Measurements from ENCODE around the gene ZNF268. TPM values are rescaled to one million over a fixed set of nuclear protein-coding genes. Genes with fewer than 3 reads are reported as not detected.

The ZNF268 gene
- total RNA-seq, 1 experiment from 2014 or later = 25.3 TPM

- Mint-ChIP-seq H3K4me3 (no peak overlapping the region), H3K27me3 (ENCODE audit: low read depth) (peaks cover 25% of the 10 kb centered on the region), H3K4me1 (no peaks in the 10 kb centered on the region), H3K36me3 (peaks cover 49% of the 10 kb centered on the region), H3K27ac (no peak overlapping the region), H3K9me3 (peaks cover 61% of the 10 kb centered on the region)
- POLR2A ChIA-PET = no interaction called here
- TF ChIP-seq ZNF396 (CRISPR knock-in tag; IDR thresholded peaks at IDR 0.05; ENCODE audit: borderline replicate concordance) = no peak
- TF ChIP-seq MAX (CRISPR knock-in tag; IDR thresholded peaks at IDR 0.05) = no peak
- no peak for TF ChIP-seq AR (CRISPR knock-in tag; IDR thresholded peaks at IDR 0.05)
- TF ChIP-seq ESRRA (CRISPR knock-in tag; IDR thresholded peaks at IDR 0.05; ENCODE audit: borderline replicate concordance) = no peak
- TF ChIP-seq NFYB (CRISPR knock-in tag; conservative IDR thresholded peaks at IDR 0.05; ENCODE audit: low read depth) = no peak
- no peak for TF ChIP-seq ZBTB43 (CRISPR knock-in tag; IDR thresholded peaks at IDR 0.05)
- TF ChIP-seq ZNF317 (CRISPR knock-in tag; IDR thresholded peaks at IDR 0.05; ENCODE audit: borderline replicate concordance, low read depth) = no peak
- TF ChIP-seq ATF6 (CRISPR knock-in tag; IDR thresholded peaks at IDR 0.05) = no peak
- no peak for TF ChIP-seq ZNF512 (CRISPR knock-in tag; IDR thresholded peaks at IDR 0.05; ENCODE audit: borderline replicate concordance)
- no peak for TF ChIP-seq EMX1 (CRISPR knock-in tag; IDR thresholded peaks at IDR 0.05)
- no peak for TF ChIP-seq NR1H2 (CRISPR knock-in tag; IDR thresholded peaks at IDR 0.05)
- no peak for TF ChIP-seq ZNF263 (CRISPR knock-in tag; IDR thresholded peaks at IDR 0.05; ENCODE audit: low read depth)
- no peak for TF ChIP-seq NR3C1 (CRISPR knock-in tag; conservative IDR thresholded peaks at IDR 0.05; ENCODE audit: low read depth)
- TF ChIP-seq PREB (CRISPR knock-in tag; IDR thresholded peaks at IDR 0.05; ENCODE audit: borderline replicate concordance) = no peak
- ATAC-seq (no peak), DNase-seq (ENCODE audit: low spot score) (no peak)
- CTCF ChIA-PET = no interaction called here
These were observed 35.9 kb downstream of the ZNF268 start for GRCh38 chr12:133217219-133217618.

GRCh38 chr12:133220521-133220920 is 39.2 kb downstream of the ZNF268 start:
- Mint-ChIP-seq H3K27me3 (ENCODE audit: low read depth) (peaks cover 24% of the 10 kb centered on the region), H3K9me3 (peaks cover 61% of the 10 kb centered on the region), H3K36me3 (peaks cover 53% of the 10 kb centered on the region), H3K27ac (no peak overlapping the region), H3K4me1 (no peaks in the 10 kb centered on the region), H3K4me3 (no peak overlapping the region)
- ATAC-seq = no peak
- POLR2A ChIA-PET = no interaction called here
- CTCF ChIA-PET = no interaction called here
- TF ChIP-seq CREB1 (CRISPR knock-in tag; IDR thresholded peaks at IDR 0.05) = no peak
- no peak for TF ChIP-seq ZNF423 (CRISPR knock-in tag; IDR thresholded peaks at IDR 0.05)
- TF ChIP-seq PRRX2 (CRISPR knock-in tag; IDR thresholded peaks at IDR 0.05) = no peak
- no peak for TF ChIP-seq ZNF425 (CRISPR knock-in tag; conservative IDR thresholded peaks at IDR 0.05)
- no peak for TF ChIP-seq TEAD4 (CRISPR knock-in tag; IDR thresholded peaks at IDR 0.05)
- TF ChIP-seq GRHL2 (CRISPR knock-in tag; IDR thresholded peaks at IDR 0.05; ENCODE audit: insufficient replicate concordance, severe bottlenecking) = no peak
- no peak for TF ChIP-seq GABPB1 (CRISPR knock-in tag; IDR thresholded peaks at IDR 0.05)
- DNase-seq (ENCODE audit: low spot score) = no peak
